DOHH2 (cell line): Measurements from ENCODE around the gene ATP6V0A1.

Source experiments
- H3F3A ChIP-seq: fragments of 200-600 bp; sonication (generic), shearing (Covaris generic); 2 replicates; pipeline ENCODE4 v1.6.0; 2016; ENCODE audit warnings: antibody characterized with exemption, mild to moderate bottlenecking; ENCODE audit not compliant: control insufficient read depth, insufficient read depth
- H3K27ac ChIP-seq: fragments of 200-600 bp; sonication (generic); 2 replicates; pipeline ENCODE4 v1.5.1; 2014; ENCODE audit warnings: low read depth, mild to moderate bottlenecking, low read length, moderate library complexity
- H3K27me3 ChIP-seq: fragments of 200-600 bp; sonication (generic); 2 replicates; pipeline ENCODE4 v1.6.1; 2014; ENCODE audit warnings: mild to moderate bottlenecking, low read length, mixed read lengths; ENCODE audit not compliant: control insufficient read depth
- H3K36me3 ChIP-seq: fragments of 200-600 bp; sonication (generic); 2 replicates; pipeline ENCODE4 v1.6.1; 2014; ENCODE audit warnings: mild to moderate bottlenecking, low read length, moderate library complexity, mixed read lengths; ENCODE audit not compliant: control insufficient read depth
- H3K4me1 ChIP-seq: fragments of 200-600 bp; sonication (generic); 2 replicates; pipeline ENCODE4 v1.6.1; 2014; ENCODE audit warnings: mild to moderate bottlenecking, low read length, mixed read lengths; ENCODE audit not compliant: control insufficient read depth
- H3K4me2 ChIP-seq: fragments of 200-600 bp; sonication (generic); 2 replicates; pipeline ENCODE4 v1.6.0; 2014; ENCODE audit warnings: mild to moderate bottlenecking, low read length, moderate library complexity
- H3K4me3 ChIP-seq: fragments of 200-600 bp; sonication (generic); 2 replicates; pipeline ENCODE4 v1.5.1; 2014; ENCODE audit warnings: mild to moderate bottlenecking, low read length, mixed read lengths
- H3K79me2 ChIP-seq: fragments of 200-600 bp; sonication (generic); 2 replicates; pipeline ENCODE4 v1.6.1; 2014; ENCODE audit warnings: mild to moderate bottlenecking, low read length, mixed read lengths; ENCODE audit not compliant: control insufficient read depth
- H3K9me2 ChIP-seq: fragments of 200-600 bp; sonication (generic); replicated peaks from 2 replicates; pipeline ENCODE4 v1.6.1; 2014; ENCODE audit warnings: mild to moderate bottlenecking, low read length, mixed read lengths; ENCODE audit not compliant: control insufficient read depth
- H3K9me3 ChIP-seq: fragments of 200-600 bp; sonication (generic); 2 replicates; pipeline ENCODE4 v1.6.1; 2014; ENCODE audit warnings: antibody characterized with exemption, low read length, mixed read lengths; ENCODE audit not compliant: control insufficient read depth, insufficient read depth
- H4K20me1 ChIP-seq: fragments of 200-600 bp; sonication (generic); 2 replicates; pipeline ENCODE4 v1.6.0; 2014; ENCODE audit warnings: low read depth, mild to moderate bottlenecking, antibody characterized with exemption, low read length, moderate library complexity; ENCODE audit not compliant: control insufficient read depth, insufficient read depth
- CTCF ChIP-seq: fragments of 200-600 bp; sonication (generic); IDR thresholded peaks from one replicate; pipeline ENCODE4 v1.5.1; 2014; ENCODE audit warnings: antibody characterized with exemption, mild to moderate bottlenecking, low read depth, low read length; ENCODE audit not compliant: poor library complexity, severe bottlenecking
- EZH2phosphoT487 ChIP-seq: fragments of 200-600 bp; sonication (generic); IDR thresholded peaks from 2 replicates; pipeline ENCODE4 v1.6.1; 2017; ENCODE audit warnings: borderline replicate concordance, mild to moderate bottlenecking, antibody characterized with exemption, low read length, moderate library complexity, mixed read lengths

The ATP6V0A1 gene

DNA sequence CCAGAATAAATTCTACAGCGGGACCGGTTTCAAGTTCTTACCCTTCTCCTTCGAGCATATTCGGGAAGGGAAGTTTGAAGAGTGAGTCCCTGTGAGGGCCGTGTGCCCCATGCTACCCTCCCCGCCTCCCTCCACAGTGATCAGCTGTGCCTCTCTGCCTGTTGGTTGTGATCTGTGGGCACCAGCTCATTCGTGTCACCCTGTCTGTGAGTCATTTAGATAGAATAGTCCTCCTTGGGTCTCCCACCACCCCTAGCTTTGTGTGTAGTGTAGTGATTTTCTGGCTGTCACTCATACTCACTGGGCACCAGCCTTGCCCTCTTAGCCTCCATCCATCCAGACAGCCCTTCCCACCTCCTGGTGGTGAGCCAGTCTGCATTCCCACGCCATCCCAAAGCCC, 62.4 kb downstream of the ATP6V0A1 start:
- Histone ChIP-seq H3K27ac (no peak overlapping the region), H3K9me3 (no peaks in the 10 kb centered on the region), H3K36me3 (no peaks in the 10 kb centered on the region), H3K4me2 (no peak overlapping the region), H3K27me3 (peaks cover 34% of the 10 kb centered on the region), H3F3A (no peaks in the 10 kb centered on the region), H4K20me1 (no peaks in the 10 kb centered on the region), H3K79me2 (no peaks in the 10 kb centered on the region), H3K4me1 (0 out of 2 replicates have a peak, but pooled peaks cover 2% of the 10 kb centered on the region), H3K4me3 (no peak overlapping the region), H3K9me2 (no peaks in the 10 kb centered on the region)
- TF ChIP-seq CTCF (no peak), EZH2phosphoT487 (no peak)

DNA sequence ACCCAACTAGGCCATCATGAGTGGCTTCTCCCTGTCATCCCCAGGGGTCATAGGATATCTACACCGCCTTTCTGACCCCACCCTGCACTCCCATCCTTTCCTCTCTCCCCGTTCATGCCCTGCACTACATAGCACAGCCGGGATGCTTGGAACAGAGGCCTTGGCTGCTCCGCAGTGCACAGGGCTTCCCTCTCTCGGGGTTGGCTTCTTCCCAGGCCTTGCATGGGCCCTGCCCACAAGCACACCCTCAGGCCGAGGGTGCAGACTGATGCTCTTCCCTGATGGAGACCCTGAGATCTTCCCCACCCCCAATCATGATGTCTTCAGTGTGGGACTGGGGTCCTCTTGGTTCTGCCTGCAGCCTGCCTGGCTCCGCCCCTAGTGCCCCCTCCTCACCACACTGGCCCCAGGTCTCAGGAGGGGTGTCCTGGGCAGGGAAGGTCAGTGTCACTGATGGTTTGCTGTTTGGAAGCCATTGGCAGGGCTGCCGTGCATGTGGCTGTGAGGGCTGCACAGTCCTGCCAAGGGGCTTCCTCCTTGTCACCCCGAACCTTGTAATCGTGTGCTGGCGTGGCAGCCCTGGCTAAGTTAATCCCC, 63.1 kb downstream of the ATP6V0A1 start:
- Histone ChIP-seq H3K9me3 (no peaks in the 10 kb centered on the region), H3K9me2 (no peaks in the 10 kb centered on the region), H3K27ac (no peak overlapping the region), H3K27me3 (peaks cover 34% of the 10 kb centered on the region), H3K79me2 (no peaks in the 10 kb centered on the region), H3F3A (no peaks in the 10 kb centered on the region), H4K20me1 (no peaks in the 10 kb centered on the region), H3K36me3 (no peaks in the 10 kb centered on the region), H3K4me1 (0 out of 2 replicates have a peak, but pooled peaks cover 2% of the 10 kb centered on the region), H3K4me3 (no peak overlapping the region), H3K4me2 (no peak overlapping the region)
- TF ChIP-seq CTCF (no peak), EZH2phosphoT487 (no peak)

DNA sequence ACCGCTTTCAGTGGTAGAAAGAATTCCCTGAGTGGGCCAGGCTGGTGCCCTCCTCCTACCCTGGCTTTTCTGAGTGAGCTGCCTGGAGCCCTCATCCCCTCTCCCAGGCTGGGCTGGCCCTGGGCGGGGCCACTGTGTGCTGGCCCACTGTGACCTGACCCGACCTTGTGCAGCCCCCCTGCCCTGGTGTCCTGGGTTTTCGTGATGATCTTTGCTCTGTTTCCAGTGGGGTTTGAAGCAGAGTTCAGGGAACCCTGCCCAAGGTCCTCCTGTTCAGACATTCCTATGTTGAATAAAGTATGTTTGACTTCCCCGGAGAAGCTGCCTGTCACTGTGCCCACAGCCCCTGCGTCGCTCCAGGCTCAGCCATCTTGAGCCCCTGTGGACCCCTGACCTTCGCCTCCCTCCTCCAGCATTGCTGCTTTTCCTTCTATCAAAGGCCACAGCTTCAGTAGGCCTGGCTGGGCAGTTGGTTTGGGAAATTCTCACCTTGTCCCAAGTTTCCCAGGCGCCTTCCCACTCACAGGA, 63.6 kb downstream of the ATP6V0A1 start:
- no peak overlapping the region for H3K27ac ChIP-seq
- H3K4me1 ChIP-seq: 0 out of 2 replicates have a peak, but pooled peaks cover under 1% of the 10 kb centered on the region

More for the DNA sequence above, 63.6 kb downstream of the ATP6V0A1 start:
- Histone ChIP-seq H3K9me3 (no peaks in the 10 kb centered on the region), H3K27me3 (peaks cover 32% of the 10 kb centered on the region), H3F3A (no peaks in the 10 kb centered on the region), H3K36me3 (no peaks in the 10 kb centered on the region), H3K4me3 (no peak overlapping the region), H3K79me2 (no peaks in the 10 kb centered on the region), H3K4me2 (no peak overlapping the region), H3K9me2 (no peaks in the 10 kb centered on the region), H4K20me1 (no peaks in the 10 kb centered on the region)
- TF ChIP-seq EZH2phosphoT487 (no peak), CTCF (no peak)
